Measurements from ENCODE around the gene ARGLU1. TPM values are rescaled to one million over a fixed set of nuclear protein-coding genes. Genes with fewer than 3 reads are reported as not detected.

The ARGLU1 gene
- total RNA-seq, 1 experiment from 2014 or later: 96.9 TPM

DNA sequence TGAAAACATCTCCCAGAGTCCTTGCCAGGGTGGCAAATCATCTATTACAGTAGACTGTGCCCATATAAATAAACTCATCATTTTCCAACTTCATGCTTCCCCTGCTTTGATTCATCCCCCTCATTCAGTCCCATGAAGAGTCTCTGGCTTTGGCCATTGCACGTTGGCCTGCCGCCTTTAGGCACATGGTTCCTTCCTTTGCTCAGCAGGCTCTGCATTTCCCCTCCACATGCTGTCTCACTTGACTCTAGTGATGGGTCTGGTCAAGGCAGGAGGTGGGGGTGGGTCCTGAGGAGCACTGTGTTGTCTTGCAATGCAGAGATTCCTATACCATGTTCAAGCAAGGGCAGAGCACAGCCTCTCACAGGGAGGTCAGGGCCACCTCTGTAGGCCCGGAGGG lies 48.8 kb upstream of the ARGLU1 start:
- no peak overlapping the region for H3K18ac ChIP-seq (ENCODE audit: insufficient read length, low read depth, low read length)
- H2AK5ac ChIP-seq (ENCODE audit: insufficient read length, low read length): no peak overlapping the region
- Mint-ChIP-seq H3K36me3 (ENCODE audit: insufficient read depth in 1 of 3, low read depth in 3 of 3) (no peaks in the 10 kb centered on the region; a peak in 1 of 7 replicates), H3K4me3 (no peak overlapping the region), H3K27ac (no peak overlapping the region), H3K9me3 (no peaks in the 10 kb centered on the region; a peak in 1 of 5 replicates), H3K27me3 (ENCODE audit: low read depth) (0 out of 2 replicates have a peak, but pooled peaks cover 2% of the 10 kb centered on the region), H3K4me1 (peaks cover 15 to 19% of the 10 kb centered on the region in 2 experiments)
- H3K56ac ChIP-seq (ENCODE audit: insufficient read length, low read depth, low read length): no peak overlapping the region
- TF ChIP-seq CTCF (conservative IDR thresholded peaks at IDR 0.05): no peak
- H3K4me2 ChIP-seq (ENCODE audit: insufficient read depth, insufficient read length, low read length): no peak overlapping the region
- H3K14ac ChIP-seq (ENCODE audit: insufficient read depth, low read length): no peak overlapping the region
- no peaks in the 10 kb centered on the region; the same call in 1 of the 2 replicates for H3K27me3 ChIP-seq (ENCODE audit: insufficient read depth, low read length)
- no CpG with 5 or more reads among the region's 3 CpGs for WGBS (ENCODE audit: extremely low coverage, insufficient read length, low lambda C conversion rate)
- no peaks in the 10 kb centered on the region for H3K79me1 ChIP-seq (ENCODE audit: insufficient read depth, low read depth, low read length, poor library complexity, severe bottlenecking)
- no peaks in the 10 kb centered on the region for H3K23me2 ChIP-seq (ENCODE audit: insufficient read length, low read depth, low read length, poor library complexity, severe bottlenecking)
- no peak overlapping the region for H2BK5ac ChIP-seq (ENCODE audit: insufficient read length, low read length)
- H3K4ac ChIP-seq (ENCODE audit: low read depth, low read length): no peak overlapping the region
- no peak overlapping the region for H2BK20ac ChIP-seq (ENCODE audit: low read depth, low read length, poor library complexity, severe bottlenecking)
- no peak overlapping the region for H3K27ac ChIP-seq (ENCODE audit: insufficient read length, low read depth, low read length)
- no peak overlapping the region for H2BK12ac ChIP-seq (ENCODE audit: insufficient read length, low read depth, low read length)
- H4K8ac ChIP-seq (replicated peaks; ENCODE audit: insufficient read length, low read depth, low read length): no peak overlapping the region
- H3K23ac ChIP-seq (ENCODE audit: insufficient read length, low read depth, low read length): no peak overlapping the region
- no peak overlapping the region for H2BK15ac ChIP-seq (ENCODE audit: low read depth, low read length)
- no peaks in the 10 kb centered on the region for H4K20me1 ChIP-seq (ENCODE audit: control insufficient read depth, insufficient read depth, insufficient read length)
- no peaks in the 10 kb centered on the region; the same call in 1 of the 2 replicates for H3K4me1 ChIP-seq (ENCODE audit: insufficient read depth, low read length)
- H2BK120ac ChIP-seq (ENCODE audit: low read depth, low read length, poor library complexity, severe bottlenecking): no peak overlapping the region
- no peaks in the 10 kb centered on the region for H3K9me3 ChIP-seq (ENCODE audit: control insufficient read depth, low read depth, low read length)
- no peak overlapping the region for H3T11ph ChIP-seq (ENCODE audit: low read length)
- H4K5ac ChIP-seq (ENCODE audit: insufficient read length, low read depth, low read length): no peak overlapping the region
- no peaks in the 10 kb centered on the region for H3K79me2 ChIP-seq (ENCODE audit: insufficient read depth, low read length)
- no peak overlapping the region for H4K91ac ChIP-seq (ENCODE audit: insufficient read length, low read depth, low read length)
- DNase-seq: no peak
- H3K9ac ChIP-seq (ENCODE audit: extremely low read depth, insufficient read length, low read length): no peak overlapping the region
- no peak overlapping the region for H2AFZ ChIP-seq (ENCODE audit: low read length)
